Breast epithelium (tissue), 3 donors: ENCODE measurements around the gene PEX10.

ENCODE experiments used
- POLR2A ChIP-seq: fragments of 450-650 bp; IDR thresholded peaks from one replicate; pipeline ENCODE4 v1.6.1; 2016; ENCODE audit warnings: antibody characterized with exemption, mild to moderate bottlenecking, moderate library complexity
- TF ChIP-seq, protein P1 (sequence below), 3 donors: fragments of 450-650 bp; IDR thresholded peaks; one replicate each; pipeline ENCODE4 v1.5.1; 2016 to 2017; ENCODE audit warnings: antibody characterized with exemption in 3 of 3, mild to moderate bottlenecking in 3 of 3, moderate library complexity in 3 of 3

DNA sequence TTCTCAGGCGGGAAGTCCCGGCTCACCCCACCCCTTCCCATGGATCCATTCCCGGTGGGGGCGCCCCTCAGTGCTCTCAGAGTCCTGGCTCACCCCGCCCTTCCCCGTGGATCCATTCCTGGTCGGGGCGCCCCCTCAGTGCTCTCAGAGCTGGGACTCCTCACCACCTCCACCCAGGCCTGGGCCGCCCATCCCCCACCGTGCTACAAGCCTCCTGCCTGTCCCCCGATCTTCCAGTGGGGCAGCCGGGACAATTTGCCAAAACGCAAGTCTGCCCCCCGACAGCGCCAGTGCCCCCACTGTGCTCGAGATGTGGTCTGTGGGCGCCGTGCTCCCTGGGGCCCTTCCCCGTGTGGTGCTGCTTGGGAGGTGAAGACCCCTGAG is 40.6 kb upstream of the PEX10 start:
- no peak for TF ChIP-seq POLR2A
- TF ChIP-seq, protein P1, sequence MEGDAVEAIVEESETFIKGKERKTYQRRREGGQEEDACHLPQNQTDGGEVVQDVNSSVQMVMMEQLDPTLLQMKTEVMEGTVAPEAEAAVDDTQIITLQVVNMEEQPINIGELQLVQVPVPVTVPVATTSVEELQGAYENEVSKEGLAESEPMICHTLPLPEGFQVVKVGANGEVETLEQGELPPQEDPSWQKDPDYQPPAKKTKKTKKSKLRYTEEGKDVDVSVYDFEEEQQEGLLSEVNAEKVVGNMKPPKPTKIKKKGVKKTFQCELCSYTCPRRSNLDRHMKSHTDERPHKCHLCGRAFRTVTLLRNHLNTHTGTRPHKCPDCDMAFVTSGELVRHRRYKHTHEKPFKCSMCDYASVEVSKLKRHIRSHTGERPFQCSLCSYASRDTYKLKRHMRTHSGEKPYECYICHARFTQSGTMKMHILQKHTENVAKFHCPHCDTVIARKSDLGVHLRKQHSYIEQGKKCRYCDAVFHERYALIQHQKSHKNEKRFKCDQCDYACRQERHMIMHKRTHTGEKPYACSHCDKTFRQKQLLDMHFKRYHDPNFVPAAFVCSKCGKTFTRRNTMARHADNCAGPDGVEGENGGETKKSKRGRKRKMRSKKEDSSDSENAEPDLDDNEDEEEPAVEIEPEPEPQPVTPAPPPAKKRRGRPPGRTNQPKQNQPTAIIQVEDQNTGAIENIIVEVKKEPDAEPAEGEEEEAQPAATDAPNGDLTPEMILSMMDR (IDR thresholded peaks at IDR 0.05) = no peak
